ENCODE data around the gene OPCML.

DNA sequence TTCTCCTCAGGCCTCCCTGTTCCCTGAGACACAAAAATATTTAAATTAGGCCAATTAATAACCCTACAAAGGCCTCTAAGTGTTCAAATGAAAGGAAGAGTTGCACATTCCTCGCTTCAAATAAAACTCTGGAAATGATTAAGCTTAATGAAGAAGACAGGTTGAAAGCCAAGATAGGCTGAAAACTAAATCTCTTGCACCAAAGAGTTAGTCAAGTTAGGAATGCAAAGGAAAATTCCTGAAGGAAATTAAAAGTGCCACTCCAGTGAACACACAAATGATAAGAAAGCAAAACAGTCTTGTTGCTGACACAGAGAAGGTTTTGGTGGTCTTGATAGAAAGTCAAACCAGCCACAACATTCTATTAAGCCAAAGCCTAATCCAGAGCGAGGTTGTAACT is 574.4 kb downstream of the OPCML start:
- TF ChIP-seq, protein P1, sequence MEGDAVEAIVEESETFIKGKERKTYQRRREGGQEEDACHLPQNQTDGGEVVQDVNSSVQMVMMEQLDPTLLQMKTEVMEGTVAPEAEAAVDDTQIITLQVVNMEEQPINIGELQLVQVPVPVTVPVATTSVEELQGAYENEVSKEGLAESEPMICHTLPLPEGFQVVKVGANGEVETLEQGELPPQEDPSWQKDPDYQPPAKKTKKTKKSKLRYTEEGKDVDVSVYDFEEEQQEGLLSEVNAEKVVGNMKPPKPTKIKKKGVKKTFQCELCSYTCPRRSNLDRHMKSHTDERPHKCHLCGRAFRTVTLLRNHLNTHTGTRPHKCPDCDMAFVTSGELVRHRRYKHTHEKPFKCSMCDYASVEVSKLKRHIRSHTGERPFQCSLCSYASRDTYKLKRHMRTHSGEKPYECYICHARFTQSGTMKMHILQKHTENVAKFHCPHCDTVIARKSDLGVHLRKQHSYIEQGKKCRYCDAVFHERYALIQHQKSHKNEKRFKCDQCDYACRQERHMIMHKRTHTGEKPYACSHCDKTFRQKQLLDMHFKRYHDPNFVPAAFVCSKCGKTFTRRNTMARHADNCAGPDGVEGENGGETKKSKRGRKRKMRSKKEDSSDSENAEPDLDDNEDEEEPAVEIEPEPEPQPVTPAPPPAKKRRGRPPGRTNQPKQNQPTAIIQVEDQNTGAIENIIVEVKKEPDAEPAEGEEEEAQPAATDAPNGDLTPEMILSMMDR (IDR thresholded peaks at IDR 0.05): no peak
- TF ChIP-seq POLR2A (IDR thresholded peaks at IDR 0.05): no peak

Measured in prostate gland (tissue), 2 donors.